GM19099 (cell line): ENCODE measurements around the gene C1orf159.

Experiments used
- POLR2A ChIP-seq: IDR thresholded peaks from 3 replicates; pipeline ENCODE4 v1.6.1; 2011; ENCODE audit warnings: low read depth; ENCODE audit not compliant: insufficient read length; ENCODE audit errors: extremely low read depth

Gene C1orf159

GRCh38 chr1:1084372-1085170 is 31.3 kb downstream of the C1orf159 start:
- TF ChIP-seq POLR2A, result no peak

DNA sequence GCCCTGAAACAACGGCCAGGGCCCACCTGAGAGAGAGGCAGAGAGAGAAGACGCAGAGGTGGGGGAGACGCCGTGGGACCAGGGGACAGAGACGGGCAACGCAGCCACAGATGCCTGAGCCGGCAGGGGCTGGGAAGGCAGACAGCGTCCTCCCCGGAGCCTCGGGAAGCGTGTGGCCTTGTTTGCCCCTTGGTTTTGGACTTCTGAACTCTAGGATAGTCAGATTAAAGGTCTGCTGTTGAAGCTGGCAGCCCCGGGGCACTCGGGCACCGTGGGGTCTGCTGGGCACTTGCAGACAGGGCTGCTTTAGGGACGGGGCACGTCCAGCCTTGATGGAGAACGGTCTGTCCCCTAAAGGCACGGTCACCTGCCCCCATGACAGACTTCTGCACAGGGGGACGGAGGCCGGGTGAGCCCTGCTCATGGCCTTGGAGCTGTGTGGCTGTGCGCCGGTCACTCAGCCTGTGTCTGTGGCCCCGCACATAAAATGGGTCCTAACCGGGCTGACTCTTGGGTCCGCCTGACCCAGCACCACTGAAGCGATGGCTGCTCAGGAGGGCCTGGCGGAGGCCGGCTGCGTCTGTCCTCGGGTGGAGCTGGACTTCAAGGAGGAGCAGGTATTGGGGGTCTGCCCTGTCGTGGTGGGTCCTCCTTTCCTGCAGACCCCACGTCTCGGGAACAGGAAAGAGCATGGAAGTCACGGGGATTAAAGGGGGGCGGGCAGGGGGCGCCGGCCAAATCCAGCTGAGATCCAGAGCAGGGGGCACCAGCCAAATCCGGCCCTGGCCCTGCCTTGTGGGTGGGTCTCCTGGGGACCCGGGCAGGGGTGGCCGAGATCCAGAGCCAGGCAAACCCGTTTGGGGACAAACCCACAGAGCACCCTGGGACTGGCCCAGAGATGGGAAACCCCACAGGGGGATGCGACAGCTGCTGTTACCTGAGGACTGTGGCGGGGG is 32.2 kb downstream of the C1orf159 start:
- no peak for TF ChIP-seq POLR2A

GRCh38 chr1:1082776-1083415 is 33.0 kb downstream of the C1orf159 start:
- no peak for TF ChIP-seq POLR2A

DNA sequence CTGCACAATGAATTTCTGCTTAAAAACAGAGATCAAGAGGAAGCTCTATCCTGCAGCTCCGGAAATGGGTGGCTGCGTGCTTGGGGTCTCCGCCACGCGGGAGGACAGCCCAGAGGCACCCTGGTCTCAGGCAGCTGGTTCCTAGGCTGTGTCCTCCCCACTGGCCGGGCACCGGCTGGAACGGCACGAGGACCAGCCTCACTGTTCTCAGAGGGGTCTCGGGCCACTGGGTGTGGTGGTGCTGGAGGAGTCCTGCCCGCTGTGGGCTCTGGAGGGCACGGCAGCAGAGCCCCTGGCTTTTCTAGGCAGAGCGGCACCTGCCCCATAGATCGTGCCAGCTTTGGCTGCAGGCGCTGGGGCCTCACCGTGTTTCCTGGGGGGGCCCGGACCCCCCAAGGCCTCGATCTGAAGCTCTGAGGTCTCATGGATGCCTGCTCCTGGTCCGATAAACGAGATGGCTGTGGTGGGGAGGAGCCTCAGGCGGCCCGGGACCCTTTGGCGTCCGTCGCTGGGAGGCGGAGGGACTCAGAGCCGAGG is 33.6 kb downstream of the C1orf159 start:
- no peak for TF ChIP-seq POLR2A

DNA sequence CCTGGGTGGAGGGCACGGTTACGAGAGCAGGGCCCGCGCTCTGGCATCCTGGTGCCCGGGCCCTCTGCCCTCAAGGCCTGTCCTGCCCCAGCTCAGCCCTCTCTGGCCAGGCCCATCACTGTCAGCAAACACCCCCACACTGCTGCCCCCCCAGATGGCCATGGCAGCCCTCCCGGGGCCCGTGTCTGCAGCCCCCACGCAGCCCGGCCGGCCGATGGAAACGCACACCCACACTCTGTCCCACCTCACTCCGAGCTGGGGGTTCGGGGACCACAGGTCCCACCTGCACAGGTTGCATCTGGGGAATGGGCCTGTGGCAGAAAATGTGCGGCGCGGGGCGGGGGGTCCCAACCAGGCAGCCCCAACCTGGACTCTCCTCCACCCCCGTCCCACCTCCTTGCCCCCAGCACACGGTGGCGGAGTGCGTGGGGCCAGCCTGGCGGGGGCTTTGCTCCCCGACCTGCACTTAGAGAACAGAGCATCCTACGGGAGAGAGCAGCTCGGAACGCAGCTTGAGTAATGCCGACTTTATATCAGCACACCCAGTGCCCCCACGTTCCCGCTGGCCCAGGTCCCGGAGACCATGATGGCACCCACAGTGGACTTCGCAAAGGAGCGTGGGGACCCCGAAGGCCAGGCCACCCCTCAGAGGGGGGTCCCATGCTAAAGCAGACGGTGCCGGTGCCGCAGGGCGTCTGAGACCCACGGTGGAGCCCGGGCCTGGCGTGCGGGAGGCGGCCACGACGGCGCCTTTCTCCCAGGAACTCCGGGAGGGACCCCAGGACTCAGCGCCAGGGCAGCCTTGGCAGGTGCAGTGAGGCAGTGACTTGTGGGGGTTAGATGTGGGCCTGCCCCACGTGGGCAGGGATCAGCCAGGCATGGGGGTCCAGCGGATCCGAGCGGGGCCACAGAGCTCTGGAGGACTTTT is 34.3 kb downstream of the C1orf159 start:
- no peak for TF ChIP-seq POLR2A

GRCh38 chr1:1080951-1081310 is 35.0 kb downstream of the C1orf159 start:
- no peak for TF ChIP-seq POLR2A

GRCh38 chr1:1080122-1080757 is 35.6 kb downstream of the C1orf159 start:
- TF ChIP-seq POLR2A, result no peak

GRCh38 chr1:1079408-1080121 is 36.3 kb downstream of the C1orf159 start:
- no peak for TF ChIP-seq POLR2A

- no peak for TF ChIP-seq POLR2A
Observed at GRCh38 chr1:1075148-1075935, 40.5 kb downstream of the C1orf159 start.

DNA sequence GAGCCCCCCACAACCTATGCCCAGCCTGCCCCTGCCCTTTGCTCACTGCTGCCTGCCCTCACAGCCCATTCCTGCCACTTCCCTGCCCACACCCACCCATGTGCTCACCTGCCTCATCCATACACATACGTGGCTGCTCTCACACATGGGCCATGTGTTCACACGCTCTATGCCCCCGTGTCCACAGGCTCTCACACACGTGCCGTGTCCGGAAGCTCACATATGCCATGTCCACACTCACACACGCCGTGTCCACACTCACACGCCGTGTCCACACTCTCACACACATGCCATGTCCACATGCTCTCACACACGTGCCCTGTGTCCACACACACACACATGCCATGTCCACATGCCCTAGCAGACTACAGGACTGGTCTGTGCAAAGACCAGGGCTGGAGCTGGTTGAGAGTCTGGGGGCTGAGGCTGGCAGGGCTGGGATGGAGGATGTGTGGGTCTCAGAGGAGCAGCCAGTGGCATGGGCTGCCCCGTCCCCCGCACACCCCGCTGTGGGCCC is 41.2 kb downstream of the C1orf159 start:
- TF ChIP-seq POLR2A, result no peak

- TF ChIP-seq POLR2A, result no peak
Observed at GRCh38 chr1:1073743-1074587, 41.9 kb downstream of the C1orf159 start, which contains the start of gene RNF223. Gene RNF223, minus strand, starts transcription at chr1:1074306. Its CDS starts 1,740 bp downstream, at chr1:1072566.
